Measurements from ENCODE around the gene LCN1. TPM values are rescaled to one million over a fixed set of nuclear protein-coding genes. Genes with fewer than 3 reads are reported as not detected.
"Not testable (repeated sequence)": the region's sequence is repeated elsewhere in the genome, so short reads cannot be mapped to it uniquely, and the experiment has no call there.

Gene LCN1
- total RNA-seq, 2 donors from 2014 or later: 2.0 TPM; not detected in 1

DNA sequence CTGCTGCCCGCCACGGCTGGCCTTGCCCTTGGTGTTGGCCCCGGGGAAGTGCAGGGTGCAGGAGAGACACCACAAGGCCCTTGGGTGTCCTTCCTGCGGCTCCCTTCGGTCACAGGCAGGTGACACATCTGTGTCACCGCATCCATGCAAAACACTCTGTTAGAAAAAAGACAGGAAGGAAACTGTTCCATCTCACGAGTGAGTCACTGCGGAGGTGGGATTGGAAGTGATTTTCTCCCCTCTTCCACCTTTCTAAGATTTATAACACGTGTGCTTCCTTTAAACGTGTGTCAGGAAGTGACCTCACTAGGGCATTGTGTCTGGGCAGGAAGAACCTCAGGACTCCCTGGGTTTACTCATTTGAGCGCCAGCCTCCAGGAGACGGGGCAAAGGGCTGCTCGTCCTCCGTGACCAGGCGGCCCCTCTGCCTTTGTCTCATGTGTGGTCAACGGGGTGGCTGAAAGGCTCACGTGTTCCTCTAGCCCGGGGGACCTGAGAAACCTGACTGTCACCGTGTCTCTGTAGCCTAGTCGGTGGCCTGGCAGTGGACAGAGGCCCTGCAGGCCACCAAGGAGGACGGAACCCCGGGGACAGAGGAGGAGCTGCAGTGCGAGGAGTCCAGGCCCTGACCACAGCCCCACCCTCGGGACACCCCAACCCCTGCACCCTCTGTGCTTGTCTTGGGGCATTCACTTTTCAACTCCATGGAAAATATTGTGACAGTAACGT lies 4.9 kb upstream of the LCN1 start:
- intact Hi-C loops (cut with DNase I): no loop called here
- ATAC-seq (no peak), DNase-seq (no peak)

GRCh38 chr9:135517407-135517822 lies 3.8 kb upstream of the LCN1 start:
- ATAC-seq (no peak), DNase-seq (no peak)
- intact Hi-C loops (cut with DNase I): no loop called here

- no peak for ATAC-seq
Observed at GRCh38 chr9:135519179-135519971, 1.9 kb upstream of the LCN1 start.

GRCh38 chr9:135521608-135522095 lies 412 bp downstream of the LCN1 start:
- intact Hi-C loops (cut with DNase I): no loop called here
- DNase-seq: no peak
- no peak for ATAC-seq

More at GRCh38 chr9:135519179-135519971, 1.9 kb upstream of the LCN1 start:
- intact Hi-C loops (cut with DNase I): no loop called here
- no peak for DNase-seq

DNA sequence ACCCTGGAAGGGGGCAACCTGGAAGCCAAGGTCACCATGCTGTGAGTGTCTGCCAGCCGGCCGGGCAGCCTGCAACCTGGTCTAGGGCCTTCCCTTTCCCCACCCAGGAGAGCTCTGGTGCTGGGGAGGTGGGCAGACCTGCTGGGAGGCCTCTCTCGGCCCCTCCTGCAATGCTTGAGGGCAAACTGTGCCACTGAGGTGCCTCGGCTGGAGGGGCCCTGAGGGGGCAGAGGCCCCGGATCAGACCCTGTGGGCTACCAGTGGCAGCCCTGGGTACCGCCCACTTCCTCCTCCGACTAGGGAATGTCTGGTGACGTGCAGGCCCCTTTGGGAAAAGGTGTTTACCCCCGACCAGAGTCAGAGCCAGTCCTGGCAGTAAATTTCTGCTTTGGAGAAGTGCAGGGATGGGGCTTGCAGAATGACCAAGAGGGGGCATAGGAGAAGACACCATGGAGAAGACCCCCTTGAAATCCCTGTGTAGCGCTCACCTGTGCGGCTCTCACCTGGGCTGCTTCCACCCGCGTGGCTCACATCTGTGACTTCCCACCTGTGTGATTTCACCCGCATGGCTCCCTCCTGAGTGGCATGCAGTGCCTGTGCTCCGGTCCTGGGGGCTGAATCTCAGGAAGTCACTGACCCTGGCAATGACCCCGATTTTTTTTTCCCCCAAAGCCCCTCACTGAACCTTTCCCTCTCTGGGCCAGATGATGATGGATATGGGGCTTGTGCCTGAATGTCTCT lies 1.1 kb downstream of the LCN1 start:
- intact Hi-C loops (cut with DNase I): no loop called here
- no peak for DNase-seq
- ATAC-seq: no peak

DNA sequence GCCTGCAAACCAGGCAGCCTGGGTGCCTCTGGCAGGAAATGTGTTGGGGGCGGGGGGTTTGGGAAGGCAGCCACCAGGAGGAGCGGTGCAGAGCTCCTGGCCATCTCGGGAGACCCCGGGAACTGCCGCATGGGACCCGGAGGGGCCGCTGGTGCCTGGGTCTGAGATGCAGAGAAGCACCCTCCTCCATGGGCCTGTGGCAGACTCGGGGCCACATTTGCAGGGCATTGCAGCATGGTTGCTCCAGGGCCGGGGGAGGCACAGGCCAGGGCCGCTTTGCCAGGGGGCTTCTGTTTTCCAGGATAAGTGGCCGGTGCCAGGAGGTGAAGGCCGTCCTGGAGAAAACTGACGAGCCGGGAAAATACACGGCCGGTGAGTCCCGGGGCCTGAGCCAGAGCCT lies 1.7 kb downstream of the LCN1 start:
- ATAC-seq (no peak), DNase-seq (no peak)
- intact Hi-C loops (cut with DNase I): no loop called here

DNA sequence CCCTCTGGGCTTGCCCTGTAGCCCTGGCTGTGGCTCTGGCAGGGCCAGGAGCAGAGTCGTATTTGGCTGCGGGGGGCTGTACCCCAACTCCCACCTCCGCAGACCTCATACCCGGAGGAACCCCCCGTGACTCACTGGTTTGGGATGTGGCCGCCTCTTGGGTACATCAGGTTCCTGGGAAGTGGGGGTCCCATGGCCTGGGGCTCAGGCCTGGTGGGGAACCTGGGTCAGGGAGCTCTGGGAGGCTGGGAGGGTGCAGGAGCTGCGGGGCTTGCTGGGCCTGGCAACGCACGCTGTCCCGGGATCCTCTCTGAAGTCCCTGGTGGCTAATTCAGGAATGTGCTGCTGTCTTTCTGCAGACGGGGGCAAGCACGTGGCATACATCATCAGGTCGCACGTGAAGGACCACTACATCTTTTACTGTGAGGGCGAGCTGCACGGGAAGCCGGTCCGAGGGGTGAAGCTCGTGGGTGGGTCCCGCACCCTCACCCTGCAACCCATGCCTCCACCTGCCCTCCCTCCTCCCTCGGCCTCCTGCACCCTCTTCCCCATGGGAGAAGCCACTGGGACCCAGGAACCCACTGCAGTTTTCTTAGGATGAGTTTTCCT lies 2.4 kb downstream of the LCN1 start:
- no peak for ATAC-seq
- intact Hi-C loops (cut with DNase I): no loop called here
- DNase-seq: no peak

GRCh38 chr9:135524130-135524861 lies 3.1 kb downstream of the LCN1 start:
- DNase-seq (no peak), ATAC-seq (no peak)
- intact Hi-C loops (cut with DNase I): no loop called here

DNA sequence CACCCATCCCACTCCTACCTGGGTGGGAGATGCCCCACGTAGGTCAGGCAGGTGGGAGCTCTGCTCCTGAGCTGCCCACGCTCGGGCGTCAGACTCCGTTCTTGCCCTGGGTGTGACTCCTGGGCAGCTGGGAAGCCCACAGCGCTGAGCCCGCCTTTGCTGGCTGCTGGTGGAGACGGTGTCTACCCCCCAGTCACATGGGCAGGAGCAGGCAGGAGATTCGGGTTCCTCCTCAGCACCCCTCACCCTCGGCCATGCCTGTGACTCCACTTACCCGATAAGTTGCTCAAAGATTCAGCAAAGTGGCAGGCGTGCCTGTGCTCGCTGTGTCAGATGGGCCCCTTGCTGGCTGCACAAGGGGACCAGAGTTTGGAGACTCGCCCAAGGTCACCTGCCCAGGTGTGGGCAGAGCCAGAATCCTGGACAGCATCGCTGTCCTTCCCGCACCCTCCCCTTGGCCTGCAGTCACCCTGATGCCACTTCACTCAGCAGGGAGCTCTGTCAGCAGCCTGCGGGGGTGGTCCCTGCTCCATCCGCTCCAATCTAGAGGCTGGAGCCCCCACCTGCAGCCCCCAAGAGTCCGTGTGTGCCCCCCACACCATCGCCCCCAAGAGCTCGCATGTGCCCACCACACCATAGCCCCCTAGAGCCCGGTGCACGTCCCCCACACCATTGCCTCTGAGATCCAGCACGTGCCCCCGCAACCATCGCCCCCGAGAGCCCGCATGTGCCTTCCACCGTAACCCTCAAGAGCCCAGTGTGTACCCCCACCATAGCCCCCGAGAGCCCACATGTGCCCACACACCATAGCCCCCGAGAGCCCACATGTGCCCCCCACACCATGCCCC lies 4.2 kb downstream of the LCN1 start:
- no peak for DNase-seq
- intact Hi-C loops (cut with DNase I): no loop called here
- no peak for ATAC-seq

DNA sequence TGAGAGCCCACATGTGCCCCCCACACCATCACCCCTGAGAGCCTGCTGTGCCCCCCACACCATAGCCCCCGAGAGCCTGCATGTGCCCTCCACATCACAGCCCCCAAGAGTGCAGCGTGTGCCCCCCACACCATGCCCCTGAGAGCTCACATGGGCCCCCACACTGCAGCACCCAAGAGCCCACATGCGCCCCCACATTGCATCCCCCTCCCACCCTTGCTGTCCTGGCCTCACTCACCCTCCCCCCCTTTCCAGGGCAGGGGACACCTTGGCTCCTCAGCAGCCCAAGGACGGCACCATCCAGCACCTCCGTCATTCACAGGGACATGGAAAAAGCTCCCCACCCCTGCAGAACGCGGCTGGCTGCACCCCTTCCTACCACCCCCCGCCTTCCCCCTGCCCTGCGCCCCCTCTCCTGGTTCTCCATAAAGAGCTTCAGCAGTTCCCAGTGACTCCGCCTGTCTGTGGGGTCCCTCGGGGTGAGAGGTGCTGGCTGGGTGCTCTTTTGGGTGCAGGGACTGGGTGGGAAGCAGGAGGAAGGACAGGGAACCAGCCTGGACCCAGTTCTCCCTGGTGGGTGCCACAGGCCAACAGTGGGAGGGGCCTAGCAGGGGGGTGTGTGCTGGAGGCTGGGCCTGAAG lies 5.0 kb downstream of the LCN1 start:
- ATAC-seq (no peak), DNase-seq (no peak)
- intact Hi-C loops (cut with DNase I): no loop called here

DNA sequence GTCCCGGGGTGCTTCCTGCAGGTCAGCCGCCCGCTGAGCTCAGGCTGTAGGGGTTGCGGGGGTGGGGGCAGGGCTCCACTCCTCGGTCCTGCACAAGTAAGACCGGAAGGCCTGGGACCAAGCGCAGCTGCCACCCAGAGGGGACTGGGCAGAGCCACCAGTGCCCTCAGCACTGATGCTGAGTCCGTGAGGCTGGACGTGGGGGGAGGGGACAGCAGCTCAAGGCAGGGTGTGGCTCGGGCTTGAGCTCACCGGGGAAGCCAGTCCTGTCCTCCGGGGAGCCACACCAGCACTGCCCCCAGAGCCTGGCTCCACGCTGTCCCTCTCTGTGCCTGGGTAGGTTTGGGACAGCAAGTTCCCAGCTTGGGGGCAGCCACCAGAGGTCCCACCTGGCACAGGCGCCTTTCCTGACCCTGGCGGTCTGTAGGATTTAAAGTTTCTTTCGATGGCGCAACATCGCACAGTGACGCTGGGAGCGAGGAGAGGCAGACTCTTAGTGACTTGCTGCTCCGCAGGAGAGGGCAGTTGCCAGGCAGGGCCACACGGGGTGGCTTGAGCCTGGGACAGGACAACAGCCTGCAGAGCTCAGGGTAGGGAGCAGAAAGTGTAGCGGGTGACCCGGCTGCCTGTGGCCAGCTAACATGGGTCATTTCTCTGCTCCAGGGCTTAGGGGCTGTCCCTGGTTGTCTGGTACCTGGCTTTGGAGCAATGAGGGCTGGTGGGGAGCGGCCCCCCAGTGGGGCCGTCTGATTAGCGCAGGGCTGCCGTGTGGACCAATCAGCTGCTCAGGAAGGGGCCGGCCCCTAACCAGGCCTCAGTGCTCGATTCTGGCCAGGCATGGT lies 5.7 kb downstream of the LCN1 start:
- DNase-seq: no peak
- ATAC-seq: no peak

GRCh38 chr9:135528842-135529435 lies 7.7 kb downstream of the LCN1 start:
- intact Hi-C loops (cut with DNase I); DNase-seq; ATAC-seq: not testable (repeated sequence)

More for the DNA sequence above, 5.7 kb downstream of the LCN1 start:
- intact Hi-C loops (cut with DNase I): no loop called here

- intact Hi-C loops (cut with DNase I): no loop called here
- DNase-seq (no peak), ATAC-seq (no peak)
Observed at GRCh38 chr9:135530146-135530545, 8.9 kb downstream of the LCN1 start.

- ATAC-seq (no peak), DNase-seq (no peak)
- intact Hi-C loops (cut with DNase I): no loop called here
Observed at GRCh38 chr9:135531096-135531495, 9.9 kb downstream of the LCN1 start.

DNA sequence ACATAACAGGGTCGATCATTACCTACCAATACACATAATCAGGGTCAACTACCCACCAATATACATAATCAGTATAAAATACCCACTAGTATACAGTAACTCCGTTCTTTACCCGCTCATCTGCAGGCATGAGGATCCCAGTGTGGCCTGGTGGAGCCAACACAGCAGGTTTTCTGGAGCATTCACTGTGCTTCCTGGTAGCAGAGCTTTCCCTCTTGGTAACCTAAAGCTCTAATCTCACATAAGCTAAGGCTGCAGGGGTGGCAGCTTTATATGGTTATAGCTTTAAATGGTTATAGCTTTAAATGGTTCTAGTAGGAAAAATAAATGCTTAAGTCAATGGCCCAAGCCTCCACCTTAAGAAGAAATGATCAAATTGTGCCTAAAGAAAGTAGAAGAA lies 11.9 kb downstream of the LCN1 start:
- ATAC-seq: no peak
- intact Hi-C loops (cut with DNase I): no loop called here
- DNase-seq: no peak

DNA sequence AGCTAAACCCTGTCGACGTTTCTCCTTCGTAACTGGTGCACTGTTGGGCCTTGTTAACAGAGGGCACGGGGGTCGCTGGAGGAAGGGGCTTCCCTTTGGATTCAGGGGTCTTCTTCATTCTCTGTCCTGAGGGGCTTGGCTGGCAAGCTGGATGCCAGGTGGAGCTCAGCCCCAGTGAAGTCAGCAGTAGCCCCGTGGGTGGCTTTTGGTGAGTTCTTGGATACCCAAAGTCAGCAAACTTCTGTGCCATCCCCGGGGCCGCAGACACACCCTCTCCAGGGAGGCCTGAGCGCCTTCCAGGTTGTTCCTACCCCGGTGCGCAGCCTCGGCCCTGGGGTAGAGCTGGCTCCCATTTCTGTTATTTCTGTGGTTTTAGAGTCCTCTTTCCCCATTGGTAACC lies 12.4 kb downstream of the LCN1 start:
- intact Hi-C loops (cut with DNase I): no loop called here
- DNase-seq (no peak), ATAC-seq (no peak)

Measured in left cardiac atrium (tissue), 4 donors.